Activated T-helper 1 cell treated with anti-CD3 and anti-CD28 coated beads, Interleukin-2, amount 50 U/mL, for 16 hours (primary cell): ENCODE data around the gene JUP.
"Not testable (repeated sequence)": the region's sequence is repeated elsewhere in the genome, so short reads cannot be mapped to it uniquely, and the experiment has no call there.

ENCODE experiments used
- DNase-seq, 2 donors: peaks; one replicate each; pipeline ENCODE4 v3.0.0-alpha.2; 2020; ENCODE audit warnings: low read depth in 1 of 2, low spot score in 1 of 2

Gene JUP

GRCh38 chr17:41786227-41787020 is at the start of gene JUP:
Gene JUP (minus strand): TSS chr17:41786711. CDS start chr17:41771854, 14,857 bp downstream.
- DNase-seq, result peak; percentile 62 to 78

- peak in 1 of 2 donors; percentile 37 for DNase-seq
Measured at GRCh38 chr17:41835800-41836549, 49.5 kb upstream of the JUP start, which contains the start of gene NT5C3B. Gene NT5C3B (minus strand): TSS chr17:41836232. CDS start chr17:41836193, 39 bp downstream.

GRCh38 chr17:41835214-41835799 is 48.8 kb upstream of the JUP start:
- DNase-seq, result no peak

- not testable (repeated sequence) for DNase-seq
Measured at GRCh38 chr17:41829961-41830360, 43.5 kb upstream of the JUP start.

GRCh38 chr17:41825175-41825845 is 38.8 kb upstream of the JUP start:
- no peak for DNase-seq

GRCh38 chr17:41824086-41824485 is 37.6 kb upstream of the JUP start:
- no peak for DNase-seq

- no peak for DNase-seq
Measured at GRCh38 chr17:41823580-41823979, 37.1 kb upstream of the JUP start.

- DNase-seq, result no peak
Measured at GRCh38 chr17:41823141-41823524, 36.6 kb upstream of the JUP start.

GRCh38 chr17:41822216-41823140 is 36.0 kb upstream of the JUP start:
- no peak for DNase-seq

GRCh38 chr17:41821776-41822175 is 35.3 kb upstream of the JUP start:
- no peak for DNase-seq

- DNase-seq, result no peak
Measured at GRCh38 chr17:41818024-41818423, 31.5 kb upstream of the JUP start.

GRCh38 chr17:41816637-41817320 is 30.3 kb upstream of the JUP start:
- DNase-seq, result no peak

GRCh38 chr17:41814195-41814594 is 27.7 kb upstream of the JUP start:
- no peak for DNase-seq

- DNase-seq, result no peak
Measured at GRCh38 chr17:41813699-41814124, 27.2 kb upstream of the JUP start.

- DNase-seq, result no peak
Measured at GRCh38 chr17:41813152-41813680, 26.7 kb upstream of the JUP start.

- peak in 1 of 2 donors; percentile 17 for DNase-seq
Measured at GRCh38 chr17:41812381-41813151, 26.1 kb upstream of the JUP start, which contains the start of gene FKBP10. Gene FKBP10 (plus strand): TSS chr17:41813004. CDS start chr17:41813035, 31 bp downstream.

GRCh38 chr17:41811549-41812380 is 25.3 kb upstream of the JUP start, which contains the start of gene P3H4:
Gene P3H4 (minus strand): TSS chr17:41811949. CDS start chr17:41811915, 34 bp downstream.
- DNase-seq, result peak; percentile 59 to 61
